NCI-H69 (cell line): Measurements from ENCODE around the gene ART4.

Source experiments
- DNase-seq: peaks from one replicate; lab custom pipeline; 2025; lab: John Stamatoyannopoulos, UW

Gene ART4

GRCh38 chr12:14810953-14811483 is 32.3 kb downstream of the ART4 start:
- DNase-seq = peak; percentile 11

GRCh38 chr12:14810167-14810952 is 33.0 kb downstream of the ART4 start:
- DNase-seq = no peak

GRCh38 chr12:14803830-14804160 is 39.5 kb downstream of the ART4 start:
- peak; percentile 67 for DNase-seq

- DNase-seq = peak; percentile 98
These were observed 40.1 kb downstream of the ART4 start, which contains the start of the genes C12orf60 and WBP11 for GRCh38 chr12:14803011-14803829. C12orf60 (plus strand) TSS chr12:14803670; CDS start chr12:14822936, 19,266 bp downstream. WBP11 (minus strand) TSS chr12:14803478; CDS start chr12:14801383, 2,095 bp downstream.

- no peak for DNase-seq
These were observed 40.7 kb downstream of the ART4 start for GRCh38 chr12:14802721-14803010.

- DNase-seq = no peak
These were observed 41.1 kb downstream of the ART4 start for GRCh38 chr12:14802247-14802646.

GRCh38 chr12:14795028-14795448 is 48.3 kb downstream of the ART4 start:
- no peak for DNase-seq

- no peak for DNase-seq
These were observed 57.8 kb downstream of the ART4 start for GRCh38 chr12:14785568-14785967.

GRCh38 chr12:14784471-14784870 is 58.9 kb downstream of the ART4 start:
- DNase-seq = no peak

- DNase-seq = no peak
These were observed 60.6 kb downstream of the ART4 start for GRCh38 chr12:14782756-14783155.

- DNase-seq = no peak
These were observed 61.8 kb downstream of the ART4 start for GRCh38 chr12:14781563-14781962.

GRCh38 chr12:14780859-14781258 is 62.5 kb downstream of the ART4 start:
- DNase-seq = no peak

GRCh38 chr12:14779834-14780233 is 63.5 kb downstream of the ART4 start:
- DNase-seq = no peak

- peak; percentile 85 for DNase-seq
These were observed 66.1 kb downstream of the ART4 start for GRCh38 chr12:14777271-14777670.

- peak; percentile 29 for DNase-seq
These were observed 66.9 kb downstream of the ART4 start for GRCh38 chr12:14776236-14776961.

- DNase-seq = peak; percentile 12
These were observed 67.7 kb downstream of the ART4 start for GRCh38 chr12:14775636-14775980.
